HepG2 (cell line): ENCODE measurements around the gene DCPS. TPM values are rescaled to one million over a fixed set of nuclear protein-coding genes. Genes with fewer than 3 reads are reported as not detected.

Source experiments
- CENPX ChIP-seq: sonication (generic); formaldehyde crosslinking; IDR thresholded peaks from 2 replicates; pipeline ENCODE4 v1.9.0; 2021; ENCODE audit warnings: mild to moderate bottlenecking, missing genetic modification reagents, moderate library complexity
- EED ChIP-seq: sonication (generic); formaldehyde crosslinking; IDR thresholded peaks from 2 replicates; pipeline ENCODE4 v1.5.0; 2020; ENCODE audit warnings: mild to moderate bottlenecking, missing genetic modification reagents
- GABPB1 ChIP-seq: IDR thresholded peaks from 2 replicates; pipeline ENCODE4 v1.6.1; 2016; ENCODE audit warnings: mild to moderate bottlenecking, missing genetic modification reagents, moderate library complexity, missing compliant biosample characterization
- GATAD2A ChIP-seq: IDR thresholded peaks from 2 replicates; pipeline ENCODE4 v1.6.1; 2016
- HOXA9 ChIP-seq: sonication (generic); formaldehyde crosslinking; IDR thresholded peaks from 2 replicates; pipeline ENCODE4 v1.8.1; 2022; ENCODE audit warnings: missing genetic modification reagents, mild to moderate bottlenecking, moderate library complexity, borderline replicate concordance
- HOXD1 ChIP-seq: sonication (generic); formaldehyde crosslinking; IDR thresholded peaks from 2 replicates; pipeline ENCODE4 v1.5.0; 2020; ENCODE audit warnings: missing genetic modification reagents
- KDM1A ChIP-seq: IDR thresholded peaks from 2 replicates; pipeline ENCODE4 v1.6.1; 2016; ENCODE audit warnings: missing compliant biosample characterization
- MYC ChIP-seq: sonication (generic); formaldehyde crosslinking; IDR thresholded peaks from 2 replicates; pipeline ENCODE4 v1.9.0; 2021; ENCODE audit warnings: missing genetic modification reagents, borderline replicate concordance
- NFYB ChIP-seq: sonication (generic); formaldehyde crosslinking; IDR thresholded peaks from 2 replicates; pipeline ENCODE4 v1.4.0; 2020; ENCODE audit warnings: missing genetic modification reagents
- PHF8 ChIP-seq: sonication (generic); formaldehyde crosslinking; IDR thresholded peaks from 2 replicates; pipeline ENCODE4 v1.5.0; 2020; ENCODE audit warnings: missing genetic modification reagents
- ZFP36L1 ChIP-seq: sonication (generic); formaldehyde crosslinking; IDR thresholded peaks from 2 replicates; pipeline ENCODE4 v1.8.0; 2022; ENCODE audit warnings: mild to moderate bottlenecking, missing genetic modification reagents, moderate library complexity
- ZNF550 ChIP-seq: sonication (generic); formaldehyde crosslinking; IDR thresholded peaks from 2 replicates; pipeline ENCODE4 v1.4.0; 2020; ENCODE audit warnings: mild to moderate bottlenecking, missing genetic modification reagents, borderline replicate concordance
- ZNF557 ChIP-seq: sonication (generic); formaldehyde crosslinking; IDR thresholded peaks from 2 replicates; pipeline ENCODE4 v1.4.0; 2020; ENCODE audit warnings: missing genetic modification reagents
- ZNF564 ChIP-seq: sonication (generic); formaldehyde crosslinking; IDR thresholded peaks from 2 replicates; pipeline ENCODE4 v1.8.1; 2023; ENCODE audit warnings: mild to moderate bottlenecking, missing genetic modification reagents
- ZNF629 ChIP-seq: sonication (generic); formaldehyde crosslinking; conservative IDR thresholded peaks from 2 replicates; pipeline ENCODE4 v1.5.0; 2020; ENCODE audit warnings: missing genetic modification reagents
- ZNF720 ChIP-seq: sonication (generic); formaldehyde crosslinking; IDR thresholded peaks from 2 replicates; pipeline ENCODE4 v1.4.0; 2020; ENCODE audit warnings: missing genetic modification reagents
- ZNF790 ChIP-seq: sonication (generic); formaldehyde crosslinking; IDR thresholded peaks from 2 replicates; pipeline ENCODE4 v1.8.0; 2022; ENCODE audit warnings: missing genetic modification reagents, mild to moderate bottlenecking, borderline replicate concordance
- polyA plus RNA-seq, 8 experiments: library from polyadenylated mRNA; depleted of rRNA in 3 of 8; stranded (reverse) in 7 of 8; unstranded in 1 of 8; fragments of >200 nt; fragmentation: Illumina TruSeq in 4 of 8; extraction: Trizol in 4 of 8; gene quantifications; 2 replicates each; pipeline versions ENCODE4 v1.2.1 to v1.2.3, GENCODE V29; 2011 to 2016; ENCODE audit warnings: low read depth in 4 of 8, missing spikeins in 1 of 8, mixed read lengths in 1 of 8; ENCODE audit not compliant: insufficient read depth in 1 of 8
- total RNA-seq, 5 experiments: library from RNA; depleted of rRNA; stranded (reverse); fragments of >200 nt; fragmentation: Illumina TruSeq; extraction: Trizol; gene quantifications; 2 replicates each; pipeline ENCODE4 v1.2.3, GENCODE V29; 2016; ENCODE audit warnings: low read depth in 1 of 5
- TF ChIP-seq, protein P1 (sequence below): sonication (generic); formaldehyde crosslinking; IDR thresholded peaks from 2 replicates; pipeline ENCODE4 v1.5.0; 2020; ENCODE audit warnings: missing genetic modification reagents
- TF ChIP-seq, protein P2 (sequence below): sonication (generic); formaldehyde crosslinking; IDR thresholded peaks from 2 replicates; pipeline ENCODE4 v1.4.0; 2020; ENCODE audit warnings: missing genetic modification reagents
- TF ChIP-seq, protein P3 (sequence below): IDR thresholded peaks from 2 replicates; pipeline ENCODE4 v1.4.0; 2020; ENCODE audit warnings: mild to moderate bottlenecking, missing genetic modification reagents

The DCPS gene
- total and polyA plus RNA-seq, 2 of the 13 experiments (the other 11 are each of a cell fraction or from before 2014, with no cell fraction given): 21.9 to 22.5 TPM

DNA sequence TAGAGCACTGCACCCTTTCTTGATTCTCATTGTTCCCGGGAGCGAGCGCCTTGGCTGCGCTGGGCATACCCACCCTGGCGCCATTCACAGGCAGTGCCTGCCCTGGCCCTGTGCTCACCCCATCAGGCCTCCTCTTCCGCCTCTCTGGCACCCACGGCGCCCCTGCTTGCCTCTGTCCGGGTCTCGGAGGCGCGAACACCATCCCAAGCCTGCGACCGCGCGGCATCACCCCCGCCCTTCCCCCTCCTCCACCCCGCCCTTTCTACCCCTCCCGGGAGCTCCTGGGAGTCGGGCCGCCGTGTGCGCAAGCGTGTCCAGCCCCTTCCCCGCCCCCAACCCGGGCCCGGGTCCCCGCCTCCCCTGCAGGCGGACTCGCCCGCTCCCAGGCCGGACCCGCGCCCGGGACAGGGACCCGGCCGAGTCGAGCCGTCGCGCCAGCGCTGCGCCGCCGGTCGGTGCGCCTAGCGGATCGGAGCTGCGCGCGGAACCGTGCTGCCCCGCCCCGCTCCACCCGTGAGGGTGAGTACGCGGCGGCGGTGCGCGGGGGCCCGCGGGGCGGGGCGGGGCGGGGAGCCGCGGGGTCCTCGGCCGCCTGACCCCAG is 51.6 kb downstream of the DCPS start, which contains the start of gene ST3GAL4 (continued):
- TF ChIP-seq, protein P1, sequence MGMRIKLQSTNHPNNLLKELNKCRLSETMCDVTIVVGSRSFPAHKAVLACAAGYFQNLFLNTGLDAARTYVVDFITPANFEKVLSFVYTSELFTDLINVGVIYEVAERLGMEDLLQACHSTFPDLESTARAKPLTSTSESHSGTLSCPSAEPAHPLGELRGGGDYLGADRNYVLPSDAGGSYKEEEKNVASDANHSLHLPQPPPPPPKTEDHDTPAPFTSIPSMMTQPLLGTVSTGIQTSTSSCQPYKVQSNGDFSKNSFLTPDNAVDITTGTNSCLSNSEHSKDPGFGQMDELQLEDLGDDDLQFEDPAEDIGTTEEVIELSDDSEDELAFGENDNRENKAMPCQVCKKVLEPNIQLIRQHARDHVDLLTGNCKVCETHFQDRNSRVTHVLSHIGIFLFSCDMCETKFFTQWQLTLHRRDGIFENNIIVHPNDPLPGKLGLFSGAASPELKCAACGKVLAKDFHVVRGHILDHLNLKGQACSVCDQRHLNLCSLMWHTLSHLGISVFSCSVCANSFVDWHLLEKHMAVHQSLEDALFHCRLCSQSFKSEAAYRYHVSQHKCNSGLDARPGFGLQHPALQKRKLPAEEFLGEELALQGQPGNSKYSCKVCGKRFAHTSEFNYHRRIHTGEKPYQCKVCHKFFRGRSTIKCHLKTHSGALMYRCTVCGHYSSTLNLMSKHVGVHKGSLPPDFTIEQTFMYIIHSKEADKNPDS (CRISPR knock-in tag): no peak
- TF ChIP-seq KDM1A (CRISPR knock-in tag): no peak
- TF ChIP-seq ZNF629 (CRISPR knock-in tag): no peak
- TF ChIP-seq ZNF790 (CRISPR knock-in tag): no peak; the same call in 1 of the 2 replicates
- no peak for TF ChIP-seq HOXD1
- TF ChIP-seq, protein P2, sequence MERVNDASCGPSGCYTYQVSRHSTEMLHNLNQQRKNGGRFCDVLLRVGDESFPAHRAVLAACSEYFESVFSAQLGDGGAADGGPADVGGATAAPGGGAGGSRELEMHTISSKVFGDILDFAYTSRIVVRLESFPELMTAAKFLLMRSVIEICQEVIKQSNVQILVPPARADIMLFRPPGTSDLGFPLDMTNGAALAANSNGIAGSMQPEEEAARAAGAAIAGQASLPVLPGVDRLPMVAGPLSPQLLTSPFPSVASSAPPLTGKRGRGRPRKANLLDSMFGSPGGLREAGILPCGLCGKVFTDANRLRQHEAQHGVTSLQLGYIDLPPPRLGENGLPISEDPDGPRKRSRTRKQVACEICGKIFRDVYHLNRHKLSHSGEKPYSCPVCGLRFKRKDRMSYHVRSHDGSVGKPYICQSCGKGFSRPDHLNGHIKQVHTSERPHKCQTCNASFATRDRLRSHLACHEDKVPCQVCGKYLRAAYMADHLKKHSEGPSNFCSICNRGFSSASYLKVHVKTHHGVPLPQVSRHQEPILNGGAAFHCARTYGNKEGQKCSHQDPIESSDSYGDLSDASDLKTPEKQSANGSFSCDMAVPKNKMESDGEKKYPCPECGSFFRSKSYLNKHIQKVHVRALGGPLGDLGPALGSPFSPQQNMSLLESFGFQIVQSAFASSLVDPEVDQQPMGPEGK (CRISPR knock-in tag): no peak
- no peak; the same call in 1 of the 2 replicates for TF ChIP-seq GABPB1
- TF ChIP-seq MYC (CRISPR knock-in tag): 0 out of 2 replicates have a peak, but pooled peaks have one; percentile 13
- TF ChIP-seq PHF8 (CRISPR knock-in tag): peak; percentile 76
- TF ChIP-seq ZNF720 (CRISPR knock-in tag): no peak
- no peak for TF ChIP-seq ZNF557
- TF ChIP-seq EED (CRISPR knock-in tag): no peak
- no peak for TF ChIP-seq HOXA9 (CRISPR knock-in tag)
- TF ChIP-seq, protein P3, sequence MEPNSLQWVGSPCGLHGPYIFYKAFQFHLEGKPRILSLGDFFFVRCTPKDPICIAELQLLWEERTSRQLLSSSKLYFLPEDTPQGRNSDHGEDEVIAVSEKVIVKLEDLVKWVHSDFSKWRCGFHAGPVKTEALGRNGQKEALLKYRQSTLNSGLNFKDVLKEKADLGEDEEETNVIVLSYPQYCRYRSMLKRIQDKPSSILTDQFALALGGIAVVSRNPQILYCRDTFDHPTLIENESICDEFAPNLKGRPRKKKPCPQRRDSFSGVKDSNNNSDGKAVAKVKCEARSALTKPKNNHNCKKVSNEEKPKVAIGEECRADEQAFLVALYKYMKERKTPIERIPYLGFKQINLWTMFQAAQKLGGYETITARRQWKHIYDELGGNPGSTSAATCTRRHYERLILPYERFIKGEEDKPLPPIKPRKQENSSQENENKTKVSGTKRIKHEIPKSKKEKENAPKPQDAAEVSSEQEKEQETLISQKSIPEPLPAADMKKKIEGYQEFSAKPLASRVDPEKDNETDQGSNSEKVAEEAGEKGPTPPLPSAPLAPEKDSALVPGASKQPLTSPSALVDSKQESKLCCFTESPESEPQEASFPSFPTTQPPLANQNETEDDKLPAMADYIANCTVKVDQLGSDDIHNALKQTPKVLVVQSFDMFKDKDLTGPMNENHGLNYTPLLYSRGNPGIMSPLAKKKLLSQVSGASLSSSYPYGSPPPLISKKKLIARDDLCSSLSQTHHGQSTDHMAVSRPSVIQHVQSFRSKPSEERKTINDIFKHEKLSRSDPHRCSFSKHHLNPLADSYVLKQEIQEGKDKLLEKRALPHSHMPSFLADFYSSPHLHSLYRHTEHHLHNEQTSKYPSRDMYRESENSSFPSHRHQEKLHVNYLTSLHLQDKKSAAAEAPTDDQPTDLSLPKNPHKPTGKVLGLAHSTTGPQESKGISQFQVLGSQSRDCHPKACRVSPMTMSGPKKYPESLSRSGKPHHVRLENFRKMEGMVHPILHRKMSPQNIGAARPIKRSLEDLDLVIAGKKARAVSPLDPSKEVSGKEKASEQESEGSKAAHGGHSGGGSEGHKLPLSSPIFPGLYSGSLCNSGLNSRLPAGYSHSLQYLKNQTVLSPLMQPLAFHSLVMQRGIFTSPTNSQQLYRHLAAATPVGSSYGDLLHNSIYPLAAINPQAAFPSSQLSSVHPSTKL (CRISPR knock-in tag): 0 out of 2 replicates have a peak, but pooled peaks have one; percentile 25
- no peak for TF ChIP-seq CENPX
- no peak for TF ChIP-seq ZNF564 (CRISPR knock-in tag)
- no peak for TF ChIP-seq ZFP36L1 (CRISPR knock-in tag)
- no peak for TF ChIP-seq NFYB (CRISPR knock-in tag)
- no peak for TF ChIP-seq GATAD2A (CRISPR knock-in tag)
- TF ChIP-seq ZNF550: no peak
